Measurements from ENCODE around the gene LATS2.

GRCh38 chr13:21039097-21039800 is 22.1 kb downstream of the LATS2 start:
- no peak for TF ChIP-seq FOXK2 (IDR thresholded peaks at IDR 0.05)
- TF ChIP-seq FOXM1 (IDR thresholded peaks at IDR 0.05; ENCODE audit: borderline replicate concordance), result no peak
- no peak for TF ChIP-seq L3MBTL2 (conservative IDR thresholded peaks at IDR 0.05)
- TF ChIP-seq ARNT (IDR thresholded peaks at IDR 0.05), result no peak
- TF ChIP-seq BHLHE40 (IDR thresholded peaks at IDR 0.05; ENCODE audit: borderline replicate concordance), result no peak
- TF ChIP-seq FOXA1 (IDR thresholded peaks at IDR 0.05), result no peak
- TF ChIP-seq SP1 (IDR thresholded peaks at IDR 0.05), result no peak
- no peak for TF ChIP-seq TARDBP (IDR thresholded peaks at IDR 0.05)
- no peak for TF ChIP-seq NFRKB (IDR thresholded peaks at IDR 0.05)
- no peak for TF ChIP-seq HDGF (IDR thresholded peaks at IDR 0.05; ENCODE audit: borderline replicate concordance)
- no peak for TF ChIP-seq SUZ12 (IDR thresholded peaks at IDR 0.05)
- no peak for TF ChIP-seq ELF4 (IDR thresholded peaks at IDR 0.05)
- TF ChIP-seq ZNF384 (IDR thresholded peaks at IDR 0.05), result no peak
